DND-41 (cell line): Measurements from ENCODE around the gene TRIM34.
"Not testable (repeated sequence)": the region's sequence is repeated elsewhere in the genome, so short reads cannot be mapped to it uniquely, and the experiment has no call there.

Experiments used
- ATAC-seq: fragments of 200-7000 bp; cut with Tn5 transposase; 3 replicates; pipeline ENCODE4 v1.9.1; 2021; ENCODE audit warnings: low read depth; ENCODE audit not compliant: insufficient read depth
- DNase-seq: peaks from one replicate; pipeline ENCODE4 v3.0.0-alpha.2; 2020
- H2AFZ ChIP-seq: 2 replicates; pipeline ENCODE4 v1.6.0; 2012; ENCODE audit warnings: low read depth, low read length
- H3K27ac ChIP-seq: 2 replicates; pipeline ENCODE4 v1.5.1; 2012; ENCODE audit warnings: low read length, inconsistent platforms
- H3K27me3 ChIP-seq: fragments of 200-600 bp; sonication (generic); 2 replicates; pipeline ENCODE4 v1.6.0; 2012; ENCODE audit warnings: low read length, mild to moderate bottlenecking, inconsistent platforms; ENCODE audit not compliant: insufficient read depth, poor library complexity
- H3K36me3 ChIP-seq: 2 replicates; pipeline ENCODE4 v1.5.1; 2012; ENCODE audit warnings: low read length, inconsistent platforms; ENCODE audit not compliant: insufficient read depth
- H3K4me1 ChIP-seq: 2 replicates; pipeline ENCODE4 v1.5.1; 2012; ENCODE audit warnings: mild to moderate bottlenecking, low read length; ENCODE audit not compliant: insufficient read depth
- H3K4me2 ChIP-seq: 2 replicates; pipeline ENCODE4 v1.6.0; 2012; ENCODE audit warnings: mild to moderate bottlenecking, moderate library complexity, low read length, inconsistent platforms; ENCODE audit not compliant: insufficient read depth
- H3K4me3 ChIP-seq, 2 experiments: fragments of 200-600 bp in 1 of 2; shearing (Covaris generic) in 1 of 2; 2 replicates each; pipeline ENCODE4 v1.5.1; 2012 to 2016; ENCODE audit warnings: inconsistent platforms in 2 of 2, low read length in 2 of 2, mild to moderate bottlenecking in 2 of 2, low read depth in 1 of 2, moderate library complexity in 1 of 2
- H3K79me2 ChIP-seq: 2 replicates; pipeline ENCODE4 v1.6.0; 2012; ENCODE audit warnings: low read length, inconsistent platforms; ENCODE audit not compliant: insufficient read depth
- H3K9ac ChIP-seq: 2 replicates; pipeline ENCODE4 v1.6.0; 2012; ENCODE audit warnings: low read depth, mild to moderate bottlenecking, inconsistent platforms, low read length, moderate library complexity
- H3K9me3 ChIP-seq: 2 replicates; pipeline ENCODE4 v1.5.1; 2012; ENCODE audit warnings: low read length, moderate library complexity, mild to moderate bottlenecking, inconsistent platforms; ENCODE audit not compliant: insufficient read depth, severe bottlenecking
- H4K20me1 ChIP-seq: 2 replicates; pipeline ENCODE4 v1.6.0; 2012; ENCODE audit warnings: low read length; ENCODE audit not compliant: insufficient read depth
- EZH2 ChIP-seq: IDR thresholded peaks from 3 replicates; pipeline ENCODE4 v1.6.1; 2012; ENCODE audit warnings: borderline replicate concordance, low read depth, mild to moderate bottlenecking, moderate library complexity, low read length, inconsistent platforms; ENCODE audit not compliant: severe bottlenecking
- TF ChIP-seq, protein P1 (sequence below): IDR thresholded peaks from 2 replicates; pipeline ENCODE4 v1.5.1; 2012; ENCODE audit warnings: borderline replicate concordance, low read length, moderate library complexity, mild to moderate bottlenecking; ENCODE audit not compliant: poor library complexity, severe bottlenecking; ENCODE audit errors: extremely low read depth

Gene TRIM34

DNA sequence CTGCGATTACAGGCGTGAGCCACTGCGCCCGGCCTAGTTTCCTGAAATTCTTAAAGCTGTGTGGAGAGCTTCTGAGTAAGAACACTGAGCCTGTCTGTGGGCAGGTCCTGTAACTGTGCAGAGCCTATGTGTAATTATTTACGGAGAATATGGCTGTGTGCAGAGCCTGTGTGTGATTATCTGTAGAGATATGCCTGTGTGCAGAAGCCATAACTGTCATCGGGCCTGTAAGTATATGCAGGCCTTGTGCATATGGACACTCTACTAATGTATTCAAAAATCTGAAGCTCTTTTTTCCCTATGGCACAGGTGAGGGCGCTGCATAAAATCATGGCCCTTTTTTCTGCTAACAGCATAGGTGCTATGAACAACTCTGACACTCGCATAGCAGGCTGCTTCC lies 44.2 kb upstream of the TRIM34 start, which contains the start of gene OR52B6:
OR52B6 (plus strand) TSS at position 301 of the 400 bp plus-strand sequence; CDS start at position 301, 0 bp downstream.
- no peak within 1 kb of the TSS for H3K27ac ChIP-seq
- no peaks in the 10 kb centered on the region for H3K9me3 ChIP-seq
- H3K79me2 ChIP-seq = no peaks in the 10 kb centered on the region
- no peaks in the 10 kb centered on the region for H3K36me3 ChIP-seq
- H3K4me3 ChIP-seq = no peak within 1 kb of the TSS
- no peak within 1 kb of the TSS for H2AFZ ChIP-seq
- no peaks in the 10 kb centered on the region for H3K4me1 ChIP-seq
- no peak within 1 kb of the TSS for H3K4me2 ChIP-seq
- peaks cover 9% of the 10 kb centered on the region for H3K27me3 ChIP-seq
- DNase-seq = no peak
- no peak for ATAC-seq
- TF ChIP-seq, protein P1, sequence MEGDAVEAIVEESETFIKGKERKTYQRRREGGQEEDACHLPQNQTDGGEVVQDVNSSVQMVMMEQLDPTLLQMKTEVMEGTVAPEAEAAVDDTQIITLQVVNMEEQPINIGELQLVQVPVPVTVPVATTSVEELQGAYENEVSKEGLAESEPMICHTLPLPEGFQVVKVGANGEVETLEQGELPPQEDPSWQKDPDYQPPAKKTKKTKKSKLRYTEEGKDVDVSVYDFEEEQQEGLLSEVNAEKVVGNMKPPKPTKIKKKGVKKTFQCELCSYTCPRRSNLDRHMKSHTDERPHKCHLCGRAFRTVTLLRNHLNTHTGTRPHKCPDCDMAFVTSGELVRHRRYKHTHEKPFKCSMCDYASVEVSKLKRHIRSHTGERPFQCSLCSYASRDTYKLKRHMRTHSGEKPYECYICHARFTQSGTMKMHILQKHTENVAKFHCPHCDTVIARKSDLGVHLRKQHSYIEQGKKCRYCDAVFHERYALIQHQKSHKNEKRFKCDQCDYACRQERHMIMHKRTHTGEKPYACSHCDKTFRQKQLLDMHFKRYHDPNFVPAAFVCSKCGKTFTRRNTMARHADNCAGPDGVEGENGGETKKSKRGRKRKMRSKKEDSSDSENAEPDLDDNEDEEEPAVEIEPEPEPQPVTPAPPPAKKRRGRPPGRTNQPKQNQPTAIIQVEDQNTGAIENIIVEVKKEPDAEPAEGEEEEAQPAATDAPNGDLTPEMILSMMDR = no peak
- TF ChIP-seq EZH2 = no peak
- no peaks in the 10 kb centered on the region for H4K20me1 ChIP-seq
- no peak within 1 kb of the TSS for H3K9ac ChIP-seq

DNA sequence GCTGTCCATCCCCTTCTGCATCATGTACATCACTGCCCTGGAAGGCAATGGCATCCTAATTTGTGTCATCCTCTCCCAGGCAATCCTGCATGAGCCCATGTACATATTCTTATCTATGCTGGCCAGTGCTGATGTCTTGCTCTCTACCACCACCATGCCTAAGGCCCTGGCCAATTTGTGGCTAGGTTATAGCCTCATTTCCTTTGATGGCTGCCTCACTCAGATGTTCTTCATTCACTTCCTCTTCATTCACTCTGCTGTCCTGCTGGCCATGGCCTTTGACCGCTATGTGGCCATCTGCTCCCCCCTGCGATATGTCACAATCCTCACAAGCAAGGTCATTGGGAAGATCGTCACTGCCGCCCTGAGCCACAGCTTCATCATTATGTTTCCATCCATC lies 43.8 kb upstream of the TRIM34 start:
- Histone ChIP-seq H3K9me3 (no peaks in the 10 kb centered on the region), H3K4me1 (no peaks in the 10 kb centered on the region), H3K27ac (no peak overlapping the region), H3K27me3 (peaks cover 9% of the 10 kb centered on the region), H4K20me1 (no peaks in the 10 kb centered on the region), H3K9ac (no peak overlapping the region), H3K36me3 (no peaks in the 10 kb centered on the region), H3K4me3 (no peak overlapping the region), H2AFZ (no peak overlapping the region), H3K4me2 (no peak overlapping the region), H3K79me2 (no peaks in the 10 kb centered on the region)
- no peak for ATAC-seq
- TF ChIP-seq EZH2 = no peak
- TF ChIP-seq, protein P1 = no peak
- no peak for DNase-seq

- not testable (repeated sequence) for H4K20me1 ChIP-seq, H3K9me3 ChIP-seq, H3K27me3 ChIP-seq, H3K79me2 ChIP-seq, H3K4me2 ChIP-seq, H3K36me3 ChIP-seq, H3K27ac ChIP-seq, ATAC-seq, H3K9ac ChIP-seq, H3K4me3 ChIP-seq, H3K4me1 ChIP-seq, H2AFZ ChIP-seq, DNase-seq
Observed at GRCh38 chr11:5584458-5584857, 40.3 kb upstream of the TRIM34 start.

GRCh38 chr11:5589906-5590305 lies 34.9 kb upstream of the TRIM34 start:
- H4K20me1 ChIP-seq, H3K36me3 ChIP-seq, H3K27ac ChIP-seq, H3K27me3 ChIP-seq, H3K4me3 ChIP-seq, H3K9me3 ChIP-seq, H2AFZ ChIP-seq, H3K4me2 ChIP-seq, H3K4me1 ChIP-seq, H3K79me2 ChIP-seq, ATAC-seq, DNase-seq, H3K9ac ChIP-seq: not testable (repeated sequence)
